Medulla oblongata (tissue), 1 donor: Measurements from ENCODE around the gene CRYGN.

Experiments
- DNase-seq: peaks from one replicate; pipeline ENCODE4 v3.0.0-alpha.2; 2015; ENCODE audit errors: extremely low spot score

Gene CRYGN

DNA sequence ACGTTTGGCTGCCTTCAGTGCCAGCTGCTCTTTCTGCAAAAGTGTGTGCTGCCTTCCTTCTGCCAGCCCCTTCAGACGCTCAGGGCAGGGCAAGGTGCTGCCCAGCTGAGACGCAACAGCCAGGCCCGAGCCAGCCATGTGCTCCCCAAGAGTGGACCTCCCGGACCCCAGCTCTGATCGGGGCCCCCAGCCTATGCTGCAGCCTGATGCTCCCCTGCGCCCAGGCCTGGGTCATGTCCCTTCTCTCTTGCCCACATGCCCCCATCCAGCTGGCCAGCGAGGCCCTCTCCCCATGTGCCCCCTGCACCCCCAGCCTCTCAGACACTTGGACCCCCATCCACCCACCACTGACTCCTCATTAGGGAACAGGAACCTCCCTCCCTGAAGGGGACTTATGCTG is 47.9 kb downstream of the CRYGN start:
- DNase-seq, result no peak

DNA sequence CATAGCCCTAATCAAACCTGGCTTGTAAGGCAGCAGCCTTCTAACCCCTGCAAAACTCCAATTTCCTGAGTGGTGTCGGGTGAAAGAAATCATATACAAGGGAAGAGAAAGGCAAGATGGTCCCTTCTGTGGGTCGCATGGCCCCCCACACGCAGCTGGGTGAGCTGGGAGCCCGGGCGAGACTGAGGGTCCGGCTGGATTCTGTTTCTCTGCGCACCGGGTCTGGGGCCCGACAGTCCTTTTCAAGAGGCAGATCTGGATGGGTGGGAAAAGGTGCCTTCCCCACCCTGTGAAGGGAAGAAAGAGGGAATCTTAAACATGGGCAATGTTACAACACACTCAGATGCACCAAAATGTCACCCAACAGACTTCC is 48.6 kb downstream of the CRYGN start:
- no peak for DNase-seq

DNA sequence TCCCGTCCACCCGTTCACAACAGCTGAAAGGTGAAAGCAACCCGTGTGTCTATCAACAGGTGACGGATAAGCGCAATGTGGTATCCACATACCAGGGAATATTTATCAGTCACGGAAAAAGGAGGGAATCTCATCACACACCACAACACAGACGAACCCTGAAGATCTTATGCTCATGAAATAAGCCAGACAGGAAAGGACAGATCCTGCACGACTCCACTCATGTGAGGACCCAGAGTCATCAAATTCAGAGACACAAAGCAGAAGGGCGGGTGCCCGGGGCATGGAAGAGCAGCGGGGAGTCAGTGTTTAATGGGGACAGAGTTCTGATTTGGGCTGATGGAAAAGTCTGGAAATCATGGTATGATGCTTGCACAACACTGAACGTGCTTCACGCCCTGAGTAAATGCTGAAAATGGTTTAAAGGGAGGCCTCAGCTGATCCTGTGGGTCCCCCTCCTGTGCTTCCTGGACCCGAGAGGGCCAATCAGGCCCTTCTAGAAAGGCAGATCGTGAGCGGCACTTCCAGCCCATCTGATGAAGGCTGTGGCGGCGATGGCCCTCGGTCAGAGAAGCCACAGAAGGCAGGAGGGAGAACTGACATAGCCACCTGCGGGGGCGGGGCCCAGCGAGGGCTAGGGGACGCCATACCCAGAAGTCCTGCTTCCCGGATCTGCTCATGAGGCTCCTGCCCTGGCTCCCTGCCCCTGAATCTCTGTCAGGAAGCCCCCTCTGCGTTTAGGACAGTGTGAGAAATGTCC is 49.2 kb downstream of the CRYGN start:
- DNase-seq, result no peak

DNA sequence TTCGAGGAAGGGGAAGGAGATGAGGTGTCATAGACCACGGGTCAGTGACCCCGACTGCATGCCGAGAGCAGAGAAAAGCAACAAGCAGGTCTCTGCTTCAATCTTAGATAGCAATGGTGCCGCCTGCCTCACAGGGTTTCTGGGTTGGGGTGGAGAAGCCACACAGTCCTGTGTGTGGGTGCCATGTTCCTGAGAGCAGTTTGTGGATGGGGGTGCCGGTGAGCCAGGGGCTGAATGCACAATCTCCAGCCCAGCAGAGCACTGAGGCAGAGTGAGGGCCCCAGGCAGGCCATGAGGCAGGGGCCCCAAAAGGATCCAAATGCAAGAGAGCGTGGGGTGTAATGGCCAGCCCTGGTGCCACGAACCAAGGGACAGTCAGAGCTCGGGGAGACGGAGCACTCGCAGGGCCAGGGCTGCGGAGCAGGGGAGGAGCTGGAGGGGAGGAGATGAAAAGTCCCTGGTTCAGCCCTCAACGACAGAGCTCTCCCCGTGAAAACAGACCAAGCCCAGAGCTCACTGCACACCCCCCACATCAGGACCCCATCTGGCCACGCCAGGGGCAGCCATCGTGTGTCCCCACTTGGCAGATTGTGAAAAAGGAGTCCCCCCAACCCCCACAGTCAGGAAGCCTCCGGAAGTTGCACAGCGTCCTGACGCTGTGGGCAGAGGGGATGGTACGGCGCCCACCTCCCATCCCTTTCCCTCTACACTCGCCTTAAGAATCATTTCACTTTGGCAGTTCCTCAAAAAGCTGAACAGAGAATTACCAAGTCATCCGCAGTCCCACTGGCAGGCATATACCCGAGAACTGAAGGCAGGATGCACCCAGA is 50.0 kb downstream of the CRYGN start:
- no peak for DNase-seq

DNA sequence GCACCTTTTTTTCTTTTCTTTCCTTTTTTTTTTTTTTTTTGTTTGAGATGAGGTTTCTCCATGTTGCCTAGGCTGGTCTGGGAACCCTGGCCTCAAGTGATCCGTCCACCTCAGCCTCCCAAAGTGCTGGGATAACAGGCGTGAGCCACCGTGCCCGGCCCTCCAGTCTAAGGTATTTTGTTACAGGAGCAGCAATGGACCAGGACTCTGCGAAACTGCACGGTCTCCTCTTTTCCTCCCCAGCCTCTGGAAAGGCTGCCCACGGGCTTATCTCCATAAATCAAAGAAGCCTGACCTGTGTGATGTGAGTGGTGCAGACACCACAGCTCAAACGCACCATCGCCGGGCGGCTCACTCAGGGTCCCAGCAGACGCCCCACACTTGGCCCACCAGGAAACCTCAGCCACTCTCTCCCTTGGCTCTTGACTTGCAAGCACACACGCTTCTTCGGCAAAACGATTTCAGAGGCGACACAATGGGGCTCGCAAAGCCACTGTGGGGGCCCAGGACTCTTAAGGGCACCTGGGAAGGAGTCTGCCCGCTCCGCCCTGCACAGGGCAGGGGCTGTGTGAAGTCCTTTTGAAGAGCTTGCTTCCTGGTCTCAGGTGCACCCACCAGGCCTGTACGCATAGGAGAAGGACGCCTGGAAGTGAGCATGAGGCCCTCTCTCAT is 50.7 kb downstream of the CRYGN start:
- DNase-seq, result no peak

DNA sequence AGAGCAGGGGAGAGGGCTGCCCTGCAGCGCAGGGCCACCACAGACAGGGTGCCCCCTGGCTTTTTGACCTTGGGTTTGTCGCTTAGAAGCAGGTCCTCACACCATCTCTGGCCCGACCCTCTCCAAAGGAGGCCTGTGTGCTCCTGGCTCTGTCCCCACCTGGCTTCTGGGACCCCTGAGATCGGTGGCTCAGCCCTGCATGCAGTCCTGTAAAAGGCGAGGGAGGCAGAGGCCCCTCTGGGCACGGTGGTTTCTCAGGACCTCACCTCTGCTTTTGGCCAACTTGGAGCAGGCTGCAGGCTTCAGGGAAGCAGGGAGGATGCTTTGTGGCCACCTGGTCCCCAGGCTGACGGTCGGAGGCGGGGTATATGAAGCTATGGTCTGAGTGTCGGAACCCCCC is 51.5 kb downstream of the CRYGN start:
- no peak for DNase-seq

DNA sequence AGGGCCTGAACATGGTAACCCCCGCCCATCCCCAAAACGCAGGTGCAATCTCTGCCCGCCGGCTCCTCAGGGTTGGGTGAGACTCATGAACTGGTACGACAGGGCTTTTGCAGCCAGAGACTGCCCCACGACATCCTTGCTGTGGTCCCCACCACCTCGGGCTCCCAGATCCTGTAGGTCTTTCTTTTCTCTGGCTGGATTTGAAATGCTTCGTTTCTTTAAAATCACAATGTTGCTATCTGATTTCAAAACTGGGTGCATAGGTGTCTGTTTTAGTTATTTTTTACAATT is 52.0 kb downstream of the CRYGN start:
- DNase-seq, result no peak

DNA sequence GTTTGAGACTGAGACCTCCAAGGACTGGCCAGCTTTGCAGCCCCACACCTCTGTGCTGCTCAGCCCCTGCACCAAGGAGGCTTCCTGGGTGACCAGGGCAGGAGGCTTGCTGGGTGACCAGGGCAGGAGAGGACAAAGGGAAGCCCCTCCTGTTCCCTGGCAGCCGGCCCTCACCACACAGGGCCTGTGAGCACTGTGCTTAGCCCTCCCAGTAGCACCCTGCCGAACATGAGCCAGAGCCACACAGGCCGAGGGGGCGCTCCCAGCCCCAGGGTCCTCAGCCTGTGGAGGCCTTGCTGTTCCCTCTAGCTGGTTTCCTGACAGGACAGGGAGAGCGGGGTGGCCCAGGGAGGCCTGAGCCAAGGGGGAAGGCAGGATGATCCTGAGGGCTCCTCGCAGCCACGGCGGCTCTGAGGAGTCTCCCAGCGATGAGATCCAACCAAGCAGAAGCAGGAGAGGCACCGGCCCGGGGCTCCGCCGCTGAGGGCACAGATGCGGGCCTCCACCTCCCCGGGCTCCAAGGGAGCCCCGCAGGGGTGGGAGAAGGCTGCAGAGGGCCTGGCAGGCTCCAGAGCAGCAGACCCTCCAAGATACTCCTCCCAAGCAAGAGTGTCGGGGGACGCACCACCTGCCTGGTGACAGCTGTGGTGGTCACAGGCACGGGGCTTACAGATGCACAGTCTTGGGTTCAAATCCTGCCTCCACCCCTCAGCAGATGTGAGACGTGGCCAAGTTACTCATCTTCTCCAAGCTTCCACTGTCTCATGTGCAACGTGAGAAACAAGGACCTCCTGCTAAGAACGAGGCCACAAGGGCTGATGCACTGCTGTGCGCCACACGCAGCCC is 52.6 kb downstream of the CRYGN start:
- DNase-seq, result no peak

DNA sequence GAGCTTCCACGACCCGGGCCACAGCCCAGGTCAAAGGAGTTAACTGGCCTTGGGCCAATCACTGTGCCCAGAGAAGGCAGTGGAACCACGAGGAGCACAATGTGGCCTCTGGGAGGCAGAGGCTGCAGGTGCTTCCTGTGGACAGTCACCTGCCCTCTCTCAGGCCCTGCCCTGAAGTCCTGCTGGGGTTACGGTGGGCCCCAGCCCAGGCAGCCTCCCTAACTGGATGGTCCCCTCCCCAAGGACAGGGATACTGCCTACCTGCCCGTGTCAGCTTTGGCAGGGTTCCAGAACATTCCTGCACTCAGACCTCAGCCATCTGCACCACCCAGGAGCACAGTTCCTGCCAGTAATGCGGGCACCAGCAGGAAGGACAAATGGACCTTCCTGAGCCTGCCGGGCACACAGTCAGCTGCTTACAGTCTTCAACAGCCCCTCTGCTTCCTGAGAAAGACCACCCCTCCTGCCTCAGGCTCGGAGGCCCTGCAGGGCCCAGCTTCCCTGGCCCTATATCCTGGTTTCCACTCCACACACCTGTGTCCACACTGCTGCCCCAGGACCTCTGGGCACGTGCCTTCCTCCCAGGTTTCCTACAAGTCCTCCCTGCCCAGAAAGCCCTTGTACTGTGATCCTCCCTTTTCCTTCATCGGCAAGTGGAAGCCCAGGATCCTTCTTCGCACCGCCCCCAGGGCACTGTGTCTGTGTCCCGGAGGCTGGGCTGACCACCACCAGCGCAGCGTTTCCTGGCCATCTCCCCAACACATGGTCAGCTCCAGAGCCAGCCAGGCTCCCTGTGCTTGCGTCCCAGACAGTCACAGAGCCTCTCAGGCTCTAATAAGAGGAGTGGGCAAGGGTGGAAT is 53.4 kb downstream of the CRYGN start:
- DNase-seq, result no peak

DNA sequence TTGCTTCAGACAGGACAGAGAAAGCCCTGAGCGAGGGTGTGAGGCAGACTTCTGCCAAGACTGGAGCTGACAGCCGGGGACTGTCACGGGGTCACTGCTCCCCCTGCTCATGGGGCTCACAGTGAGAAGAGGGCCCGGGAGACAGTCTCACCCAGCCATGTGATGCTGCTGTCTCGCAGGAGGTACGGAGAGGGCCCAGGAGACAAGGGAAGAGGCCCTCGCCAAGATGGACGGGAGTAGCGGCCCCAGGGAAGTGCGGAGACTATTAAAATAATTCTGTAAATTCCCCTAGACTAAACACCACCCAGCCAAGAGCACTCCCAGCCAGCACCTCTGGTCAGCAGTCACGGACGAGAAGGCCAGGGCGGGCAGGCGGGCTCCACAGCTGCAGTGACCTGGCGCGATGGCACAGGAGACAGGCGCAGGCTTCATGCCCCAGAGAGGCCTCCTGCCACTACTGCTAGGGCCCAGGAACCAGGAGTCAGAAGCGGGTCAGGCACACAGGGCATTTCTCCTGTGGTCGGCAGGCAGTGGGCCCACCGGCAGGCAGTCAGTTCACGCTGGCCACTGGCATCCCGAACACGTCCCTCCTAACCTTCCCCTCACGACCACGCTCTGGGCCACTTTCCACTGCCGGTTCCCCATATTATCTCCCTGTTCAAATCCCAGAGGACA is 54.2 kb downstream of the CRYGN start:
- DNase-seq, result no peak

DNA sequence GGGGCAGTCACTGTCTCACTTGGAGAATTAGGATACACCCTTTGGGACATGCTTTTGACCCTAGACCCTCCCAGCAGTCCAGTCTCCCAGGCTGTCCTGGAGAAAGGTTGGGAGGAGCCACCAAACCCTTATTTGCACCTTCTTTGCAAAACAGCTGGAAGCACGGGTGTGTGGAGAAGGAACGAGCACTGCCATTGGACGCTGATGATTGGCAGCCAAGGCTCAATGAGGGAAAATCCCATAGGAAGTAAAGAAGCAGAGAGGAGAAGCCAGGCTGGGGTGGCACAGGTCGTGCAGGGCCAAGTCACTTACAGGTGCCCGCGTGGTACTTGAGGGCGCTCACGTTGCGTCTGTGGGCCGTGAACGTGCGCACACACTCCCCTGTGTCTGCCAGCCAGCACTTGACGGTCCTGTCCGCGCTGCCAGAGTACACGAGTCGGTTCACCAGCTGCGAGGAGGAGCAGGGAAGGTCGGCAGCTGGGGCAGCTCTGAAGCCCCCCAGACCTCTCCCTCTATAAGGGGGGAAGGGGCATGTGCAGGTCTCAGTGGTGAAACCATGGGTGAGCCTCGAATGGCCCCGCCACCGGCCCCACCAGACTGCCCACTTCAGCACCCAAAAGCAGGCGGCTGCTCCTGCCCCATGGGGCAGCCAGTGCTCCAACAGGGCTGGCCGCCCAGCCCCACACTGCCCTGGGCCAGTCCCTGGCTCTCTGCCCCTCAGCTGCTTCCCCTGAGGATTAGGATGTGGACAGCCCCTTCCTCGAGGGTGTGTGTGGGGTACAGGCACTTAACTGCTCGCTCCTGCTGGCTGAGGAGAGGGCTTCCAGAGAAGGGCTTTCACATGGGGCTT is 54.9 kb downstream of the CRYGN start:
- DNase-seq, result no peak

DNA sequence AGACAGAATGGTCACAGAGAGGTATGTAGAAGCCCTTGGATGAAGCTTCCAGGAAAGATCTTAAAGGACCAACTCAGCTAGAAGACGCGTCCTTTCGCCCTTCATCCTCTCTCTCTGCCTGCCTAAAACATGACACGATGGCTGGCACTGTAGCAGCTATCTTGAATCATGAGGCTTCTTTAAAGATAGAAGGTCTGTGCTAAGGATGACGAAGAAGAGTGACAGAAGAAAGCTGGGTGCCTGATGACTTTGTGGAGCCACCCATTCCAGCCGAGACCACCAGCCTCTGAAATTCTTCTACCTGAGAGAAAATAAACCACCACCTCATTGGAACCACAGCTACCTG is 55.6 kb downstream of the CRYGN start:
- no peak for DNase-seq

DNA sequence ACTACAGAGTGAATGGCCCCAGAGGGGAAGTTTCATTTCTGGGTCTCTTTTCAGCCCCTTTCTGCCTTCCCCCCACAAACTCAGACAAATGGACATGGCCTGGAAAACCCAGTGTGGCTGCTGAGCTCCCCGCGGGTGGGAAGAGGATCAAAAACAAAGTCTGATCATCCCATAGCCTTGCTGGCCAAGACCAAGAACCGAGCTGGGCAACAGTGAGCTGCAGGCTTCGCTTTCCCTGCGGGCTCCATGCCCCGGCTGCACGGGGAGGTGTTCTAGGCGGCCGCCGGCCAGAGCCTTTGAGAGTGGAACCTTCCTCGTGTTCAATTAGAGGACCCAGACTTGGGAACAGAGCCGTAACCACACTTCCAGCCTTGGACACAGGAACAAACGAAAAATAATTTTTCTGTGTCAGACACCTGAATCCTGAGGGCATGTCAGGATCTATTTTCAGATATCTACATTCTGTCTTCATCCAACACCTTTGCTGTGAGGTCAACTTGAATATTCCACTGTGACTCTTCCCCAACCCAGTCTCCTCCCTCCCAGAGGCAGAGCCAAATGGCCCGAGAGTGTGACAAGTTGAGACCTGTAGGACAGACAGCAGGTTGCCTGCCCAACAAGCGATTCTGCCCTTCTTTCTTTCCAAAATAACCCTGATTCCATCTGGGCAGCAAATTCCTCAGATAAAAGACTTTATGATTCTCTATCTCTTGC is 56.1 kb downstream of the CRYGN start:
- no peak for DNase-seq

DNA sequence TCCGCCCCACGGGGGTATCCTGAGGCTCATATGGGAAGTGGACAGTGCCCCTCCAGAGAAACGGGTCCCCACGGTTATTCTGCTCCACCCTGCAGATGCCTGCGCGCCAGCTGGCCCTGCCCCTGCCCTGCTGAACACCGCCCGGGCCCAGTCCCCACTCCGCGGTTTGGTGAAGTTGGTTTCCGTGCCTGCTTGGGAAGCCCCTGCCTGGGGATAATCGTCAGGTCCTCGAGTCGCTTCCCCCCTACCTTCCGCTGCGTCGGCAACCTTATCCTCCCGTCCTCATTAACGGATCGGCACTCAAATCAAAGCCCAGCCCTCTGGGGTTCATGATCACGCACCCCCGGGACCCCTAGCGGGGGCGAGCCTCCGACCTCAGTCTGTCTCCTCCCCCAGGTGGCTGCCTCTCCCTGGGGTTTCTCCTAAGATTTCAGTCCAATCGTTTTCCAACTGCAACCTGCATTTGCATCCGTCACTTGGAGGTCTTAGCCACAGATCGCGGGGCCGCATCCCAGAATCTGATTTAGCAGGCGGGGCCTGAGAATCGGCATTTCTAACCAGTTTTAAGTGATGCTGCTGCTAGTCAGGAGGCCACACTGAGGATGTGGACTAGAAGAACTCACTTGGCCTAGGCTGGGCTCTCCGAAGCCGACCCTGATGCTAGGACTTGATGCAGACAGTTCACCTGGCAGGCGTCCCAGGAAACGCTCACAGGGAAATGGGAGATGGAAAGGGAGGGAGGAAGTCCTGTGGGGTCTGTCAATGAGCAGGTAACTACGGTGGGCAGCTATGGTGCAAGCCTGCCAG is 57.7 kb downstream of the CRYGN start:
- DNase-seq, result no peak

DNA sequence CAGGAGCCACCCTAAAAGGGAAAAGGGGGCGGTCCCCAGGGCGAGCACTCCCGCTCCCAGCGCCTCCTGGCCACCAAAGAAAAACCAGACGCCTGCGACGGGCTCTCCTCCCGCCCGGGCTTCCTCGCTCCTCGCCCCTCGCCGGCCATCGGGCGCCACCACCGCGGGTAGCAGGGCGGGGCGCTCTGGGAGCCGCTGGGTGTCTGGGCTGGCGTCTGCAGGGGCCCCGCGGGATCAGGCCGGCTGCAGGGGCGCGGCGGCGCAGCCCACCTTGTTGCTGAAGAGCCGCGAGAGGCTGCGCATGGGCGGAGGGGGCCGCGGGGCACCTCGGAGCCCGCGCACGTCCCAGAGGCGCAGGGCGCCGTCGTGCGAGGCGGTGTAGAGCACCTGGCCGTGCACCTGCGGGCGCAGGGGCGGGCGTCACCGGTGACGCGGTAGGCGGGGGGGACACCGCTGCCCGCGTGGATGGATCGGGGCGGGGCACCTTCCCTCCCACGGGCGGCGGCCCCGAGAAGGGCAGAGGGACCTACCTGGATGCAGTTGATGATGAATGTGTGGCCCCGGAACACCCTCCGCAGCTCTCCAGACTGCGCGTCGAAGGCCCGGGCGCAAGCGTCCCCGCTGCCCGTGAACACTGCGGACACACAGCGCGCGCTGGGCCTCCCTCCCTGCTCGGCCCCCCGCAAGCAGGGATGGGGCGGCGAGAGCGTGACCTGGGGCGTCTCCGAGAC is 58.4 kb downstream of the CRYGN start:
- DNase-seq, result no peak

DNA sequence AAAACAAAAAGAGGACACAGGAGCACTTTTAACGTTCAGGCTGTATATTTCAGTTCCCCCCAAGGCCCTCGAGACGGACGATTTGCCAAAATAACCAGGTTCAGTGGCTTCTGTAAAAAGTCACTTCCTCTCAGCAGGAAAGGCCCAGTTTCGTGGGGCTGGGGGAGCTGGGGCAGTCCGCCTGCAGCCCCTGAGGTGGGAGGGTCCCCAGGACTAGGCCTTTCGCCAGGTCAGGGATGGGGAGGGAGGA is 58.9 kb downstream of the CRYGN start:
- no peak for DNase-seq

DNA sequence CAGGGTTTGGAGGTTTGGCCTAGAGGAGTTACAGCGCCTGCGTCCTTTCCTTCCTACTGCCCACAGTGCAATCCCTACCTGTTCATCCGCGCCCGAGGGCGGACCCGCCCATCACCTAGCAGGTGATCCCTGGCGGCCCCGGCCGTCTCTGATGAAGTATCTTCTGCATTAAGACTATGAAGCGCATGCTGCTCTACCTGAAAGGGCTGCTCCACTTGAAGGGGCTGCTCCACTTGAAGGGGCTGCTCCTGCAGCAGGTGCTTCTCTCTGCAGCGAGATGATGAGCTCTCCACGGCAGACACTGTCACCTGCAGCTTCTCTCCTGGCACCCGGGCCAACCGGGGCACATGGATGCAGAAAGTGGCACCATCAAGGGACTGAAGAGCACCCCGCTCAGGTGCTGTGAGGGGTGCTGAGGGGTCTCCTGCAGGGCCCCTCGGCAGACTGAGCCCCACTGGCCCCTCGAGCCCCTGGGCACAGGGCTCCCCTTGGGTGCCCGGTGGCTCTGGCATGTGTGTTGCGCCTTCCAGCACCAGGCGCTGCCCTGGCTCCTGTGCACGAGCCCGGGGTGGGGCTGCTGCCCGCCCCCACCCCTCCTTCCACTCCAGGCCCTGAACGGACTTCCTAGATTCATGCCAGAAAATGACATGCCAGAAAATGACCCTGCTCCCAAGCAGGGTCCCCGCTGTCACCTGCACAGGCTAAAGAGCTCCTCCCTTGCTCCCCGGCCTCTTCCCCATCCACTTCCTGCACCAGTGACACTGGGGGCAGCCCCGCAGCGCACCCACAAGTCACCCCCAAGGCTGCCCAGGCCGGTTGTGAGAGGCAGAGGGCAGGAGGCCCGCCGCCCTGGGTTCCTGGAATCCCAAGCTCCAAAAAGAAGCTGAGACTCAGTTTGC is 59.5 kb downstream of the CRYGN start:
- no peak for DNase-seq
